HG03571 (cell line): ENCODE results near the gene TBC1D10A.
A peak's percentile ranks its signal among the peaks of the same experiment; 100 is the strongest.

Source experiments
- ATAC-seq: cut with Tn5 transposase; IDR thresholded peaks from one replicate; pipeline ENCODE4 v1.9.1; 2021; ENCODE audit not compliant: unreplicated experiment

Gene TBC1D10A

GRCh38 chr22:30321461-30321860 lies 5.3 kb downstream of the TBC1D10A start:
- no peak for ATAC-seq

- ATAC-seq: no peak
These were observed 6.7 kb downstream of the TBC1D10A start for GRCh38 chr22:30320021-30320556.

GRCh38 chr22:30318799-30319419 lies 7.8 kb downstream of the TBC1D10A start:
- no peak for ATAC-seq

GRCh38 chr22:30317778-30318177 lies 9.0 kb downstream of the TBC1D10A start:
- no peak for ATAC-seq

- ATAC-seq: no peak
These were observed 10.7 kb downstream of the TBC1D10A start for GRCh38 chr22:30315962-30316576.

- ATAC-seq: no peak
These were observed 11.8 kb downstream of the TBC1D10A start for GRCh38 chr22:30314915-30315314.

GRCh38 chr22:30313527-30314363 lies 13.0 kb downstream of the TBC1D10A start:
- ATAC-seq: no peak

GRCh38 chr22:30312053-30312452 lies 14.7 kb downstream of the TBC1D10A start:
- no peak for ATAC-seq

- no peak for ATAC-seq
These were observed 15.6 kb downstream of the TBC1D10A start for GRCh38 chr22:30310881-30311771.

- ATAC-seq: no peak
These were observed 16.6 kb downstream of the TBC1D10A start for GRCh38 chr22:30309951-30310741.

GRCh38 chr22:30308518-30309230 lies 18.1 kb downstream of the TBC1D10A start:
- ATAC-seq: no peak

- ATAC-seq: no peak
These were observed 18.6 kb downstream of the TBC1D10A start for GRCh38 chr22:30308093-30308492.

- no peak for ATAC-seq
These were observed 19.6 kb downstream of the TBC1D10A start for GRCh38 chr22:30307041-30307574.

GRCh38 chr22:30306627-30307011 lies 20.1 kb downstream of the TBC1D10A start:
- no peak for ATAC-seq

- no peak for ATAC-seq
These were observed 20.7 kb downstream of the TBC1D10A start for GRCh38 chr22:30305906-30306626.

GRCh38 chr22:30305519-30305905 lies 21.2 kb downstream of the TBC1D10A start:
- ATAC-seq: peak; percentile 33

GRCh38 chr22:30304495-30305244 lies 22.1 kb downstream of the TBC1D10A start:
- ATAC-seq: no peak

GRCh38 chr22:30302810-30303138 lies 24.0 kb downstream of the TBC1D10A start:
- ATAC-seq: no peak
